Mesenchymal stem cell (in vitro differentiated cells and primary cell): ENCODE data around the gene ABCC10.
"Not testable (repeated sequence)": the region's sequence is repeated elsewhere in the genome, so short reads cannot be mapped to it uniquely, and the experiment has no call there.

Experiments used
- DNase-seq: peaks from one replicate; pipeline ENCODE4 v3.0.0-alpha.2; 2013
- H2AFZ ChIP-seq: one replicate; pipeline ENCODE4 v1.6.1; 2013; ENCODE audit warnings: low read depth, mild to moderate bottlenecking, control low read depth, inconsistent platforms, low read length, moderate library complexity
- H2AK5ac ChIP-seq: 2 replicates; pipeline ENCODE4 v1.6.1; 2013; ENCODE audit warnings: low read length, moderate library complexity, mild to moderate bottlenecking, inconsistent platforms; ENCODE audit not compliant: severe bottlenecking
- H2BK120ac ChIP-seq: one replicate; pipeline ENCODE4 v1.6.1; 2013; ENCODE audit warnings: low read depth, mild to moderate bottlenecking, inconsistent platforms, low read length, moderate library complexity
- H2BK12ac ChIP-seq, 2 experiments: one replicate each; pipeline ENCODE4 v1.6.1; 2013; ENCODE audit warnings: inconsistent platforms in 2 of 2, low read length in 2 of 2, mild to moderate bottlenecking in 2 of 2, moderate library complexity in 2 of 2, control low read depth in 1 of 2
- H2BK15ac ChIP-seq: one replicate; pipeline ENCODE4 v1.6.1; 2013; ENCODE audit warnings: mild to moderate bottlenecking, low read depth, inconsistent platforms; ENCODE audit not compliant: poor library complexity, severe bottlenecking
- H2BK5ac ChIP-seq: 2 replicates; pipeline ENCODE4 v1.6.1; 2013; ENCODE audit warnings: low read depth, mild to moderate bottlenecking, low read length, control low read depth, inconsistent platforms; ENCODE audit not compliant: poor library complexity, severe bottlenecking
- H3K14ac ChIP-seq, 2 experiments: one replicate each; pipeline ENCODE4 v1.6.1; 2013; ENCODE audit warnings: inconsistent platforms in 2 of 2, low read length in 2 of 2, control low read depth in 1 of 2, mild to moderate bottlenecking in 1 of 2, moderate library complexity in 1 of 2
- H3K18ac ChIP-seq, 2 experiments: one replicate each; pipeline ENCODE4 v1.6.1; 2013; ENCODE audit warnings: inconsistent platforms in 2 of 2, low read length in 2 of 2, control low read depth in 1 of 2, low read depth in 1 of 2, mild to moderate bottlenecking in 1 of 2
- H3K23ac ChIP-seq, 2 experiments: one replicate each; pipeline ENCODE4 v1.6.1; 2013; ENCODE audit warnings: inconsistent platforms in 2 of 2, low read length in 2 of 2, mild to moderate bottlenecking in 2 of 2, moderate library complexity in 2 of 2, control low read depth in 1 of 2
- H3K27ac ChIP-seq: 2 replicates; pipeline ENCODE4 v1.5.1; 2013; ENCODE audit warnings: mild to moderate bottlenecking, moderate library complexity, low read length, control low read depth, inconsistent platforms; ENCODE audit not compliant: poor library complexity, severe bottlenecking
- H3K27me3 ChIP-seq, 2 experiments: 2 replicates each; pipeline versions ENCODE4 v1.6.1 to v1.7.0; 2013; ENCODE audit warnings: low read length in 2 of 2, mild to moderate bottlenecking in 2 of 2, moderate library complexity in 2 of 2, control low read depth in 1 of 2, inconsistent platforms in 1 of 2; ENCODE audit not compliant: control insufficient read depth in 1 of 2, insufficient read depth in 1 of 2
- H3K36me3 ChIP-seq, 2 experiments: 2 replicates each; pipeline versions ENCODE4 v1.6.1 to v1.7.0; 2013; ENCODE audit warnings: low read length in 2 of 2, control low read depth in 1 of 2, inconsistent platforms in 1 of 2, low read depth in 1 of 2, mild to moderate bottlenecking in 1 of 2; ENCODE audit not compliant: insufficient read depth in 2 of 2, control insufficient read depth in 1 of 2
- H3K4ac ChIP-seq, 2 experiments: one replicate each; pipeline ENCODE4 v1.6.1; 2013; ENCODE audit warnings: inconsistent platforms in 2 of 2, low read length in 2 of 2, mild to moderate bottlenecking in 2 of 2, moderate library complexity in 2 of 2, control low read depth in 1 of 2, low read depth in 1 of 2
- H3K4me1 ChIP-seq: 2 replicates; pipeline ENCODE4 v1.6.1; 2013; ENCODE audit warnings: low read depth, low read length, control low read depth; ENCODE audit not compliant: control insufficient read depth, insufficient read depth
- H3K4me2 ChIP-seq: 2 replicates; pipeline ENCODE4 v1.6.1; 2013; ENCODE audit warnings: low read length, mild to moderate bottlenecking, inconsistent platforms; ENCODE audit not compliant: poor library complexity, severe bottlenecking
- H3K4me3 ChIP-seq, 2 experiments: 2 replicates each; pipeline versions ENCODE4 v1.5.1 to v1.7.0; 2013; ENCODE audit warnings: low read length in 2 of 2, mild to moderate bottlenecking in 2 of 2, control low read depth in 1 of 2, low read depth in 1 of 2; ENCODE audit not compliant: insufficient read depth in 1 of 2
- H3K79me1 ChIP-seq: replicated peaks from 2 replicates; pipeline ENCODE4 v1.6.1; 2013; ENCODE audit warnings: mild to moderate bottlenecking, control low read depth, low read length, inconsistent platforms; ENCODE audit not compliant: poor library complexity, severe bottlenecking
- H3K9ac ChIP-seq: 2 replicates; pipeline ENCODE4 v1.7.0; 2013; ENCODE audit warnings: mild to moderate bottlenecking, low read length, moderate library complexity
- H3K9me3 ChIP-seq: 2 replicates; pipeline ENCODE4 v1.7.0; 2013; ENCODE audit warnings: mild to moderate bottlenecking, low read length; ENCODE audit not compliant: control insufficient read depth
- H4K8ac ChIP-seq: one replicate; pipeline ENCODE4 v1.6.1; 2013; ENCODE audit warnings: inconsistent platforms, mild to moderate bottlenecking, low read length, moderate library complexity
- H4K91ac ChIP-seq: one replicate; pipeline ENCODE4 v1.6.1; 2013; ENCODE audit warnings: mild to moderate bottlenecking, low read length, inconsistent platforms
- WGBS: methylation state at CpG from one replicate; pipeline ENCODE4 v1.1.7; 2013; ENCODE audit warnings: mixed read lengths; 5-methylcytosine and 5-hydroxymethylcytosine counted together

The ABCC10 gene

GRCh38 chr6:43467265-43467664 is 39.9 kb downstream of the ABCC10 start:
- H3K9me3 ChIP-seq, H3K4me2 ChIP-seq: not testable (repeated sequence)

GRCh38 chr6:43467752-43468151 is 40.4 kb downstream of the ABCC10 start:
- H3K4ac ChIP-seq, result no peak overlapping the region
- H3K23ac ChIP-seq, result no peak overlapping the region
- H3K27me3 ChIP-seq, result peaks cover 32 to 42% of the 10 kb centered on the region in 2 experiments
- H3K27ac ChIP-seq, result no peak overlapping the region
- H3K4me1 ChIP-seq, result no peaks in the 10 kb centered on the region
- no peak overlapping the region for H3K4me2 ChIP-seq
- H3K14ac ChIP-seq, result no peak overlapping the region
- H3K9ac ChIP-seq, result no peak overlapping the region
- no peaks in the 10 kb centered on the region for H3K79me1 ChIP-seq
- H3K4me3 ChIP-seq, result no peak overlapping the region
- no peaks in the 10 kb centered on the region for H3K36me3 ChIP-seq
- 95% methylated on average over 4 of the region's 4 CpGs for WGBS
- H2BK120ac ChIP-seq, result no peak overlapping the region
- no peak for DNase-seq
- no peak overlapping the region for H2BK12ac ChIP-seq
- no peak overlapping the region for H3K18ac ChIP-seq
- no peak overlapping the region for H4K91ac ChIP-seq
- no peak overlapping the region for H2AFZ ChIP-seq
- H2AK5ac ChIP-seq, result no peak overlapping the region
- H2BK15ac ChIP-seq, result no peak overlapping the region
- H2BK5ac ChIP-seq, result no peak overlapping the region
- H4K8ac ChIP-seq, result peak overlapping the region; percentile 36
- no peaks in the 10 kb centered on the region for H3K9me3 ChIP-seq

More at GRCh38 chr6:43467265-43467664, 39.9 kb downstream of the ABCC10 start:
- not testable (repeated sequence) for H3K14ac ChIP-seq, H4K8ac ChIP-seq, H3K9ac ChIP-seq, H3K18ac ChIP-seq, H2BK120ac ChIP-seq, H3K23ac ChIP-seq, H3K36me3 ChIP-seq, H2BK15ac ChIP-seq, H4K91ac ChIP-seq, H3K4me3 ChIP-seq, H3K4ac ChIP-seq, H3K79me1 ChIP-seq, H2AK5ac ChIP-seq, H3K27ac ChIP-seq, H2BK5ac ChIP-seq, H2BK12ac ChIP-seq, H3K4me1 ChIP-seq, DNase-seq, H2AFZ ChIP-seq
- 72% methylated on average over 4 of the region's 5 CpGs for WGBS
- H3K27me3 ChIP-seq, result peaks cover 37 to 44% of the 10 kb centered on the region in 2 experiments

DNA sequence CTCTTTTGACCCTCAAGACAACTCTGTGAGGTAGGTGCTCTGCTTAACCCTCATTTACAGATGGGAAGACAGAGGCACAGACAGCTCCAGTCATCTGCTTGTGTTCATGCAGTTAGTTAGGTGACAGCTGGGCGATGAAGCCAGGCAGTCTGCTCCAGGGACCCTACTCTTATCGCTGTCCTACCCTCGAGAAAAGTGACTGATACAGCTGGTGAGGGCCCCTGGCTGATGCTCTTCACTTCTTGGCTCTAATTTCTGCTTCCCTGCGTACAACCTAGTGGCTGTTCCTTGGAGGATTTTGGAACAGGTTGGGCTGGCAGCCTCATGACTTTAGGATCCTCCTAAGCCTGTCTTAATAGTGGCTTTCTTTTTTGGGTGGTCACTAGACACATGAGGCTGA is 40.9 kb downstream of the ABCC10 start:
- Histone ChIP-seq H2BK5ac (no peak overlapping the region), H3K4me2 (no peak overlapping the region), H2AFZ (no peak overlapping the region), H3K36me3 (no peaks in the 10 kb centered on the region), H3K23ac (no peak overlapping the region), H3K4ac (no peak overlapping the region), H4K91ac (no peak overlapping the region), H4K8ac (no peak overlapping the region), H2AK5ac (no peak overlapping the region), H2BK12ac (no peak overlapping the region), H2BK120ac (no peak overlapping the region), H3K27ac (no peak overlapping the region), H3K18ac (no peak overlapping the region), H3K4me3 (no peak overlapping the region), H3K9ac (no peak overlapping the region), H3K9me3 (no peaks in the 10 kb centered on the region), H3K4me1 (no peaks in the 10 kb centered on the region), H3K14ac (no peak overlapping the region), H3K27me3 (peaks cover 27 to 38% of the 10 kb centered on the region in 2 experiments), H3K79me1 (no peaks in the 10 kb centered on the region), H2BK15ac (no peak overlapping the region)
- 82% methylated on average over 4 of the region's 4 CpGs for WGBS
- no peak for DNase-seq

GRCh38 chr6:43468748-43469681 is 41.7 kb downstream of the ABCC10 start:
- Histone ChIP-seq H3K27ac (no peak overlapping the region), H3K4me2 (no peak overlapping the region), H3K4me3 (no peak overlapping the region), H2BK120ac (no peak overlapping the region), H2BK15ac (no peak overlapping the region), H4K8ac (no peak overlapping the region), H2BK12ac (no peak overlapping the region), H2AK5ac (no peak overlapping the region), H4K91ac (peak overlapping the region; percentile 20), H3K36me3 (no peaks in the 10 kb centered on the region), H2BK5ac (no peak overlapping the region), H2AFZ (no peak overlapping the region), H3K79me1 (no peaks in the 10 kb centered on the region), H3K4me1 (no peaks in the 10 kb centered on the region), H3K27me3 (peaks cover 24 to 33% of the 10 kb centered on the region in 2 experiments), H3K18ac (no peak overlapping the region), H3K14ac (no peak overlapping the region), H3K23ac (no peak overlapping the region), H3K9ac (no peak overlapping the region), H3K4ac (no peak overlapping the region), H3K9me3 (no peaks in the 10 kb centered on the region)
- WGBS, result 72% methylated on average over 13 of the region's 13 CpGs
- DNase-seq, result no peak
